Heart left ventricle (tissue), 16 donors: ENCODE data around the gene MAPK7. TPM values are rescaled to one million over a fixed set of nuclear protein-coding genes. Genes with fewer than 3 reads are reported as not detected.

Experiments
- ATAC-seq, 4 donors: fragments of 200-7000 bp; cut with Tn5 transposase; one replicate each; pipeline ENCODE4 v1.9.1; 2020 to 2022; ENCODE audit warnings: moderate library complexity in 4 of 4, mild to moderate bottlenecking in 3 of 4, moderate number of reproducible peaks in 1 of 4
- DNase-seq, 5 donors: peaks; one replicate each; pipeline ENCODE4 v3.0.0-alpha.2; 2020
- H3K27ac ChIP-seq, 12 donors: fragments of 200-600 bp; sonication (generic) in 4 of 12; one replicate each; pipeline versions ENCODE4 v1.5.0 to v1.8.0; 2016 to 2022; ENCODE audit warnings: mild to moderate bottlenecking in 2 of 12
- H3K27me3 ChIP-seq, 9 donors: fragments of 200-600 bp; sonication (generic) in 2 of 9; one replicate each; pipeline versions ENCODE4 v1.5.1 to v1.8.0; 2016 to 2022; ENCODE audit warnings: mild to moderate bottlenecking in 3 of 9
- H3K36me3 ChIP-seq, 9 donors: fragments of 200-600 bp; sonication (generic) in 2 of 9; one replicate each; pipeline versions ENCODE4 v1.5.0 to v1.8.0; 2018 to 2022; ENCODE audit warnings: mild to moderate bottlenecking in 2 of 9
- H3K4me1 ChIP-seq, 12 donors: fragments of 200-600 bp; sonication (generic) in 4 of 12; one replicate each; pipeline versions ENCODE4 v1.5.0 to v1.8.0; 2016 to 2022; ENCODE audit warnings: mild to moderate bottlenecking in 3 of 12
- H3K4me3 ChIP-seq, 12 donors: fragments of 200-600 bp; sonication (generic) in 4 of 12; one replicate each; pipeline versions ENCODE4 v1.5.0 to v1.8.0; 2017 to 2022; ENCODE audit warnings: mild to moderate bottlenecking in 9 of 12, moderate library complexity in 4 of 12
- H3K9me3 ChIP-seq, 12 donors: fragments of 200-600 bp; sonication (generic) in 4 of 12; one replicate each; pipeline versions ENCODE4 v1.5.0 to v1.8.0; 2016 to 2022; ENCODE audit warnings: mild to moderate bottlenecking in 1 of 12
- POLR2A ChIP-seq, 2 donors: fragments of 450-650 bp; IDR thresholded peaks; one replicate each; pipeline ENCODE4 v1.6.1; 2017; ENCODE audit warnings: antibody characterized with exemption in 2 of 2, mild to moderate bottlenecking in 2 of 2, moderate library complexity in 2 of 2
- WGBS, 4 donors: extraction: QIAGEN DNeasy Blood & Tissue Kit in 2 of 4; methylation state at CpG; one replicate each; pipeline versions ENCODE4 v1.1.5 to v1.1.7; 2013 to 2018; 5-methylcytosine and 5-hydroxymethylcytosine counted together
- intact Hi-C, 10 donors: fragments of 100-400 bp; cut with DNase I; formaldehyde crosslinking; loops; one replicate each; pipeline versions ENCODE4 v1.11.1 to v1.14.2; 2022
- polyA plus RNA-seq, 2 donors: library from polyadenylated mRNA; stranded (reverse); fragments of 200-250 nt; gene quantifications; one replicate each; pipeline ENCODE4 v1.2.3, GENCODE V29; 2013
- total RNA-seq, 9 donors: library from RNA; depleted of rRNA in 2 of 9; stranded (reverse); fragments of >200 nt in 2 of 9; fragmentation: NEBNext Ultra II Directional in 3 of 9; extraction: Animal tissue kit (Norgen Biotek cat#: 25700) in 3 of 9; gene quantifications; one replicate each; pipeline versions ENCODE4 v1.1.0 to v1.2.4, GENCODE V29; 2016 to 2023
- TF ChIP-seq, protein P1 (sequence below), 12 donors: fragments of 200-600 bp; sonication (generic) in 4 of 12; IDR thresholded peaks; one replicate each; pipeline versions ENCODE4 v1.5.0 to v1.8.0; 2018 to 2022; ENCODE audit warnings: antibody characterized with exemption in 12 of 12, mild to moderate bottlenecking in 5 of 12
- donor health status: ischemic (EF 13 %, LVEDD 7.1; RV severe dilation, severe dysfunction).
- donor health status: healthy with polysubstance abuse.
- donor health status: DM: no; HTN: yes; CAD: no.
- donor health status: DM: no; HTN: no; CAD: no.
- donor health status: ischemic (EF 25% LVEDD 6.9; RV normal size, moderate dysfunction).
- donor health status: ischemic (EF 25% LVEDD 5.7; RV mildly dilated, moderate dysfunction).
- donor health status: healthy.
- donor health status: DM: yes; HTN: yes; CAD: no.
- donor health status: ischemic (EF 35%, LVEDD 5.7; RV mildly dilated, moderate dysfunction).
- donor health status: nonischemic (EF 11% LVEDD 7.7; RV severe dilation, severe dysfunction).
- donor health status: DM: yes; HTN: yes; CAD: no.
- donor health status: PGD.
- donor health status: ischemic (EF 29% LVEDD 5.4; RV normal size, mild dysfunction).
- donor health status: nonischemic (EF 23%, LVEDD 6.1; RV moderate dilation, normal function).

MAPK7 gene
- total and polyA plus RNA-seq, 11 donors: 5.7 to 25.4 (median 12.1) TPM

DNA sequence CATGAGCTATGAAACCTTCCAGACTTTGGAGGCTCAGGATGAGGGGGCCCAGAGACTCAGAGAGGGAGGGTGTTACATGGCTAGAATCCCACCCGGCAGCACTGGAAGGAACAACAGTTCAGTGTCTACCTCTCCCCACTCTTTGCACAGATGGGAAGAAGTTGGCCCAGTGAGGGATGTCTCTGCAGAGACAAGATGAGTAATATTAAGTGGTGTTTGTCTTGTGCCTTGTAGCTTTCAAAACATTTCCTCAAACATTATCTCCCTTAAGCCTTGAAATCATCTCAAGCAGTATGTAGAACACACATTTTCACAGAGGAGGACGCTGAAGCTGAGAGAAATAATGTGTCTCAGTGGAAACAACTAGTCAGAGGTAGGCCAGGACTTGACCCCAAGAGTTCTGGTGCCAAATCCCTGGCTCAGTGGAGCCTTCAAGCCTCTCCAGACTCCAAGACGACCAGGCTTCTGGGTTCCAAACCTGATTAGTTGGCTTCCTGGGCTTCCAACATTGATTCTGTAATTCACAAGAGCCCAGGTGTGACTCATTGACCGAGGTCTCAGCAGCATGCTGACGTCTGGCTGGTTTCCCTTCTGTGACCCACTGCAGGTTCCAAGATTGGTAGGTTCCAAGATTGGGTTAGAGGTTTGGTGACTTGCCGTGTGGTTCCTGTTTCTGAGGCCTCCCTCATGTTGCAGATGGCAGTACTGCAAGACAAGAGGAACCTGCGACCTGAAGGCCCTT is 40.1 kb downstream of the MAPK7 start:
- TF ChIP-seq, protein P1, sequence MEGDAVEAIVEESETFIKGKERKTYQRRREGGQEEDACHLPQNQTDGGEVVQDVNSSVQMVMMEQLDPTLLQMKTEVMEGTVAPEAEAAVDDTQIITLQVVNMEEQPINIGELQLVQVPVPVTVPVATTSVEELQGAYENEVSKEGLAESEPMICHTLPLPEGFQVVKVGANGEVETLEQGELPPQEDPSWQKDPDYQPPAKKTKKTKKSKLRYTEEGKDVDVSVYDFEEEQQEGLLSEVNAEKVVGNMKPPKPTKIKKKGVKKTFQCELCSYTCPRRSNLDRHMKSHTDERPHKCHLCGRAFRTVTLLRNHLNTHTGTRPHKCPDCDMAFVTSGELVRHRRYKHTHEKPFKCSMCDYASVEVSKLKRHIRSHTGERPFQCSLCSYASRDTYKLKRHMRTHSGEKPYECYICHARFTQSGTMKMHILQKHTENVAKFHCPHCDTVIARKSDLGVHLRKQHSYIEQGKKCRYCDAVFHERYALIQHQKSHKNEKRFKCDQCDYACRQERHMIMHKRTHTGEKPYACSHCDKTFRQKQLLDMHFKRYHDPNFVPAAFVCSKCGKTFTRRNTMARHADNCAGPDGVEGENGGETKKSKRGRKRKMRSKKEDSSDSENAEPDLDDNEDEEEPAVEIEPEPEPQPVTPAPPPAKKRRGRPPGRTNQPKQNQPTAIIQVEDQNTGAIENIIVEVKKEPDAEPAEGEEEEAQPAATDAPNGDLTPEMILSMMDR (IDR thresholded peaks at IDR 0.05): no peak
- TF ChIP-seq POLR2A (IDR thresholded peaks at IDR 0.05): no peak
- peak; percentile 11 to 66 (median 33) for ATAC-seq
- no peak for DNase-seq
- 59 to 77% (median 71%) methylated on average over 6 to 7 of the region's 7 CpGs for WGBS, 4 donors
- intact Hi-C loops: no loop called here
- H3K27ac ChIP-seq: peak overlapping the region in 2 of 12 donors; percentile 24 to 51
- no peaks in the 10 kb centered on the region for H3K9me3 ChIP-seq
- H3K36me3 ChIP-seq: no peaks in the 10 kb centered on the region
- H3K4me1 ChIP-seq: peaks cover 0 to 10% (median 0%) of the 10 kb centered on the region in 12 donors
- no peaks in the 10 kb centered on the region for H3K27me3 ChIP-seq
- H3K4me3 ChIP-seq: no peak overlapping the region

DNA sequence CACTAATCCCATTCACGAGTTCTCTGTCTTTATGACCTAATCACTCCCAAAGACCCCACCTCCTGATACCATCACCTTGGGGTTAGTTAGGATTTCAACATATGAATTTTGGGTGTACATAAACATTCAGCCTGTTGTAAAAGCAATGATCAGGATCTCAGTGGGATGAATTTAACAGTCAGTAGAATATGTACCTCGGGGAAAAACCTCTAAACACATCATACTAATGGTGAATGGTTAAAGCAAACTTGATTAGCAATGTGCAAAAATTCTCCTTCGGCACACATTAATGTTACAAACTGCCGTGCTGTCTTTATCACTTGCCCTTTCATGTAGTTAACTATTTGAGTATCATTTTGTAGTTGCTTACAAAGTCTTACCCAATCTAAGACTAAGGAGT is 42.9 kb downstream of the MAPK7 start:
- no peak for ATAC-seq
- H3K4me3 ChIP-seq: no peak overlapping the region
- no peak for TF ChIP-seq POLR2A (IDR thresholded peaks at IDR 0.05)
- TF ChIP-seq, protein P1 (IDR thresholded peaks at IDR 0.05): no peak
- H3K27me3 ChIP-seq: no peaks in the 10 kb centered on the region
- H3K36me3 ChIP-seq: no peaks in the 10 kb centered on the region
- intact Hi-C loops: no loop called here
- no peaks in the 10 kb centered on the region for H3K9me3 ChIP-seq
- peaks cover 0 to 15% (median 0%) of the 10 kb centered on the region in 12 donors for H3K4me1 ChIP-seq
- WGBS, 4 donors: 71 to 79% (median 75%) methylated on average over 4 of the region's 4 CpGs
- DNase-seq: no peak
- H3K27ac ChIP-seq: no peak overlapping the region

DNA sequence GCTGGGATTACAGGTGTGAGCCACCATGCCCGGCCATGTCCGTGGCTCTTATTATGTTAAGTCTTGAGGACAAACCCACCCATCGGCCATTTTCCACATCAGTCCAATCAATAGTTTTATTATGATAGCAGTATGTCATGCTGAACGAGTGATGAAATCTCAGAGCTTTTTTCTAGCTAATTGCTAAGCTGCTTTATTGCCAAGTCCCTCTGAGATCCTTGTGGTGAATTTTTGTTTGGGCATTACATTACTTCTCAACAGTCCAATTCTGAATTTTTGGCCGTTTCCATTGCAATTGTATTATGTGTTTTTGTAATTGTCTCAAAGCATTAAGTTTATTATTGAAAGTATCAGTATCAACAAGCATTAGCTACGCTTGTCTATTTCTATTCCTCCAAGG is 43.6 kb downstream of the MAPK7 start:
- TF ChIP-seq, protein P1 (IDR thresholded peaks at IDR 0.05): no peak
- no peak for TF ChIP-seq POLR2A (IDR thresholded peaks at IDR 0.05)
- H3K9me3 ChIP-seq: no peaks in the 10 kb centered on the region
- H3K27me3 ChIP-seq: no peaks in the 10 kb centered on the region
- intact Hi-C loops: no loop called here
- 83 to 94% (median 91%) methylated on average over 6 of the region's 6 CpGs for WGBS, 4 donors
- no peak overlapping the region for H3K4me3 ChIP-seq
- H3K36me3 ChIP-seq: no peaks in the 10 kb centered on the region
- DNase-seq: no peak
- ATAC-seq: no peak
- peaks cover 0 to 15% (median 0%) of the 10 kb centered on the region in 12 donors for H3K4me1 ChIP-seq
- H3K27ac ChIP-seq: no peak overlapping the region

- WGBS, 4 donors: 73 to 79% (median 77%) methylated on average over 8 of the region's 8 CpGs
- Histone ChIP-seq H3K36me3 (no peaks in the 10 kb centered on the region), H3K4me1 (peaks cover 0 to 9% (median 0%) of the 10 kb centered on the region in 12 donors), H3K27me3 (no peaks in the 10 kb centered on the region), H3K4me3 (no peak overlapping the region), H3K27ac (peak overlapping the region in 5 of 12 donors; percentile 8 to 52 (median 22)), H3K9me3 (no peaks in the 10 kb centered on the region)
- intact Hi-C loops: no loop called here
- TF ChIP-seq, protein P1 (IDR thresholded peaks at IDR 0.05): no peak
- TF ChIP-seq POLR2A (IDR thresholded peaks at IDR 0.05): no peak
- peak in 1 of 4 donors; percentile 33 for ATAC-seq
- DNase-seq: no peak
These were observed 46.9 kb downstream of the MAPK7 start for GRCh38 chr17:19424934-19425868.
